NB4 (cell line): ENCODE results near the gene NHS.

Source experiments
- DNase-seq: peaks from one replicate; pipeline ENCODE4 v3.0.0; 2010; ENCODE audit warnings: low read depth
- H3K4me3 ChIP-seq: one replicate; pipeline ENCODE4 v1.5.1; 2011; ENCODE audit warnings: mild to moderate bottlenecking, low read depth, low read length, moderate library complexity
- MYC ChIP-seq: IDR thresholded peaks from 2 replicates; pipeline ENCODE4 v1.6.1; 2011; ENCODE audit warnings: low read depth, low read length
- POLR2A ChIP-seq: IDR thresholded peaks from 2 replicates; pipeline ENCODE4 v1.6.1; 2011; ENCODE audit warnings: mild to moderate bottlenecking; ENCODE audit not compliant: insufficient read length; ENCODE audit errors: extremely low read depth
- TF ChIP-seq, protein P1 (sequence below): IDR thresholded peaks from one replicate; pipeline ENCODE4 v1.5.1; 2012; ENCODE audit warnings: low read depth, low read length
- TF ChIP-seq, protein P2 (sequence below): IDR thresholded peaks from 2 replicates; pipeline ENCODE4 v1.6.1; 2011; ENCODE audit warnings: low read depth, low read length

NHS gene

DNA sequence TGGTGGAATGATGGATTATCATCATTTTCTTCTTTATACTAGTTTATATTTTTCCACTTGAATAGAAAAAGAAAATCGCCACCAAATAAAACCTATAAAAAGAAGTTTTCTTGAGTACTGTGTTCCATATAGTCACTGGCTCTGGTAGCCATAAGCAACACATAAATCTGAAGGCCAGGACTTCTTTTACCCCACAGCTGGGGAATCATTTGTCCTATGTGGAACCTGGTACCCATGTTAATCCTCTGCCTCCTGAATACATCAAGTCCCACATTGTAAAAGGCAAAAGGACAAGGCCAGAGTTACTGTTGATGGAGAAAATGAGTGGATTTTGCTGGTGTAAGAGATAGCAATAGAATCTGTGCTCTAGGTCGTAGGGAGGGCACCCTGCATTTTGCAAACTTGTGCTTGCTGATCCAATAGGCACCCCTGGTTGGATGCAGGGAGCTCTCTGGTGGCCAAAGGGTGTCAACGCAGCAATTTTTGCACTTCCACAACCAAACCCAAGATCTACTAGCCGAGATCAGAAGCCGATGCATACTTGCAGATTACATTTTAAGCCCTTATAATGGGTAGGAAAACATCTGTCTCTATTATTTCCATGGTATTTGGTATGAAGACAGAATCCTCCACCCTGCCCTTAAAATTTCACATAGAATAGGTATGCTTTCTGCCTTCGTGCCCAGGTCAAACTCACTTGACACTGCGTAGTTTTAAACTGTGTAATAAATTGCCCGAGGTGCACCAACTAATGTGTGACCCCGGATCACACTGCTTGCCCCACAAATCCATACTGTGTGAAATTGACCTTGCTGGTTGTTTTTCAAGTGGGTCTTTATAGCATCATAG is 216.1 kb downstream of the NHS start:
- no peak for TF ChIP-seq POLR2A
- TF ChIP-seq, protein P1, sequence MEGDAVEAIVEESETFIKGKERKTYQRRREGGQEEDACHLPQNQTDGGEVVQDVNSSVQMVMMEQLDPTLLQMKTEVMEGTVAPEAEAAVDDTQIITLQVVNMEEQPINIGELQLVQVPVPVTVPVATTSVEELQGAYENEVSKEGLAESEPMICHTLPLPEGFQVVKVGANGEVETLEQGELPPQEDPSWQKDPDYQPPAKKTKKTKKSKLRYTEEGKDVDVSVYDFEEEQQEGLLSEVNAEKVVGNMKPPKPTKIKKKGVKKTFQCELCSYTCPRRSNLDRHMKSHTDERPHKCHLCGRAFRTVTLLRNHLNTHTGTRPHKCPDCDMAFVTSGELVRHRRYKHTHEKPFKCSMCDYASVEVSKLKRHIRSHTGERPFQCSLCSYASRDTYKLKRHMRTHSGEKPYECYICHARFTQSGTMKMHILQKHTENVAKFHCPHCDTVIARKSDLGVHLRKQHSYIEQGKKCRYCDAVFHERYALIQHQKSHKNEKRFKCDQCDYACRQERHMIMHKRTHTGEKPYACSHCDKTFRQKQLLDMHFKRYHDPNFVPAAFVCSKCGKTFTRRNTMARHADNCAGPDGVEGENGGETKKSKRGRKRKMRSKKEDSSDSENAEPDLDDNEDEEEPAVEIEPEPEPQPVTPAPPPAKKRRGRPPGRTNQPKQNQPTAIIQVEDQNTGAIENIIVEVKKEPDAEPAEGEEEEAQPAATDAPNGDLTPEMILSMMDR: peak; percentile 51
- TF ChIP-seq, protein P2, sequence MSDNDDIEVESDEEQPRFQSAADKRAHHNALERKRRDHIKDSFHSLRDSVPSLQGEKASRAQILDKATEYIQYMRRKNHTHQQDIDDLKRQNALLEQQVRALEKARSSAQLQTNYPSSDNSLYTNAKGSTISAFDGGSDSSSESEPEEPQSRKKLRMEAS: no peak
- TF ChIP-seq MYC: no peak
- H3K4me3 ChIP-seq: no peak overlapping the region
- DNase-seq: peak; percentile 50

DNA sequence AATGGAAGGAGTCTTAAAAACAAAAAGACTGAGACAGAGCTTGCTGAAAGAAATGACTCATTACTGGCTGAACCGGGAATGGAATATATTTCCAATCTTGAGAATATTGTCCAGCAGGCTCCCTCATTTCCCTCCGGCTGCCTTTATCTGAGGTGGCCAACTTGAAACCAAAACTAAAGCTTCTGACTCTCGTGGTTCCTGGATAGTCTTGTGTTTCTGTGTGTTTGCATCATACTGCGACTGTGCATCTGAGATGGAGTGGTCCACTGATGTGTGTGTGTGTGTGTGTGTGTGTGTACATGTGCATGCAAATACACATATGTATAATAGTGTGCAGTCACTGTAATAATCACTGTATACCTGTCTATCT is 216.7 kb downstream of the NHS start:
- no peak for DNase-seq
- TF ChIP-seq, protein P2: no peak
- no peak overlapping the region for H3K4me3 ChIP-seq

DNA sequence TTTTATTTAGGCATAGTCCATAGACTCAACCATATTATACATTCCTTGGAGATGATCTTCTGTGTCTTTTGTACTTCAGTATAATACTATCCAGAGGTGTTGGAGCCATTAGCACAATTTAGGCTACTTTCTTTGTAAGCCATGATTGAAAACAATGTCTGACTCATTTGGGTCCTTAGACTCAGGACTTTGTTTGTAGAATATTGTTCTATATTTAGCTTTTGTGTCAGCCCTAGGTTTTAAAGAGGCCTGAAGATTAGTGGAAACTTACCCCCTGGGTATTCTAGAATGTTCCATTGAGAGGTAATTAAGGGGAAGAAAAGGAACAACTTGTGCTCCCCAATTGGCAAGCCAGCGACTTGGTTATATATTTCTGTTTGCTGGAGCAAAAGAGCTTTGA is 217.1 kb downstream of the NHS start:
- no peak overlapping the region for H3K4me3 ChIP-seq
- TF ChIP-seq, protein P2: no peak
- TF ChIP-seq, protein P1: no peak
- TF ChIP-seq POLR2A: no peak
- TF ChIP-seq MYC: no peak
- DNase-seq: no peak

DNA sequence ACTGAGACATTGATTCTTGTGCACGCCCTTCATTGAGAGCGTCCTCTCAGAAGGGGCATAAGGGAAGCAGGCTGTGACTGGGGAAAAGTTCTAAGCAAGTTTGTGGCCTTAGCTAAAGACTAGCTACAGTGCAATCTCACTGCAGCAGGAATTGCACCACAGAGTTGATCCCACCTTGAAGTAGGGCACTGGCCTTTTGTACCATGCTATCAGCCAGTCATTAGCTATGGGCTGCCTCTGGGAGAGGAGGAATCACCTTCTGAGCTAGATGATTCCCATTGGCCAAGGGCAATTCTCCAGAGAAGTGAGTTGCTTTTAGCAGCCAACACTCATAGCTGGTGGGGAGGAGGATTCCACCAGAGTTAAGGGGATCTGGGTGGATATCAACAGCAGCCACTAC is 219.7 kb downstream of the NHS start:
- no peak for DNase-seq
- no peak overlapping the region for H3K4me3 ChIP-seq
- TF ChIP-seq MYC (no peak), POLR2A (no peak)

DNA sequence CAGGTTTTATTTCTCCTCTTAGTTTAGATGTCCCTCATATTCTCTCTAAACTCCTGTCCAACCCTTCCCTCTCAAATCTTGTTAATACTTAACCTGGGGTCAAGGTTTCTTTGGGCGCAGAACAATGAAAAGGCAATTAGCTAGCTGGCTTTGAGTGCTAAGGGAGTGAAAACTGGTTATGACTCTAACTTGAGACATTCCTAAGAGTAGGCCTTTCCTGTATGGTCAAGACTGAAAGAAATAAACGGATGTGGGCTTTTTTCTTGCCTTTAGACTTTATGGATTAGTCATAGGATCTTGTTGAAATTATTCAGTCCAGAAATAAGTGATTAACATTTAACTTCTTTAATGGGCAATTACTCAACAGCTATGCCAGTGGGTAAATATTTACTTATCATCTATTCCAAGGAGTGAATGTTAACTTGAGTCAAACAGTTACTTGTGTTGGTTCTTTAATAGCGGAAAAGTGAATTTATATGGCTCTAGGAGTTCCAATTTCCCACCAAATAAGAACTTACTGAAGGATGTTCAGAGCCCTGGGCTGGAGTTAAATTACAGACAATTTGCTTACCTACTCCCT is 220.5 kb downstream of the NHS start:
- no peak overlapping the region for H3K4me3 ChIP-seq
- no peak for DNase-seq
- TF ChIP-seq POLR2A: no peak
- TF ChIP-seq, protein P2: no peak

DNA sequence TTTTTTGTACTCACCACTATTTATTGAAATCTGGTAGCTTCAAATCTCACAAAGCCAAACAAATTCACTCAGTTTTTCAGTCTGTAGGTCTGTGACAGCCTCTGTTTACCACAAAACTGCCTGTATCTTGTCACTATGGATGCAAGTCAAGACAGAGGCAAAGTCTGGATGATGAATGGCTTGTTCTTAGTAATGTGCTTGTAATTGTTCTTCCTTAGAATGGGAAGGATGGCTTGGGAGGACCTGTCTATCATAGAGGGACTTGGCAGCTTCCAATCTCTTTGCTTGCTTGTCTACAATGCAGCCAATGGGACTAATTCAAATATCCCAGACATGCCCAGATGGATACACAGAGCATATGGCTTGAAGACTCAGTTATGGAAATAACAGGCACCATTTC is 221.1 kb downstream of the NHS start:
- DNase-seq: no peak
- no peak for TF ChIP-seq MYC
- TF ChIP-seq, protein P1: no peak
- TF ChIP-seq, protein P2: no peak
- no peak for TF ChIP-seq POLR2A
- H3K4me3 ChIP-seq: no peak overlapping the region

DNA sequence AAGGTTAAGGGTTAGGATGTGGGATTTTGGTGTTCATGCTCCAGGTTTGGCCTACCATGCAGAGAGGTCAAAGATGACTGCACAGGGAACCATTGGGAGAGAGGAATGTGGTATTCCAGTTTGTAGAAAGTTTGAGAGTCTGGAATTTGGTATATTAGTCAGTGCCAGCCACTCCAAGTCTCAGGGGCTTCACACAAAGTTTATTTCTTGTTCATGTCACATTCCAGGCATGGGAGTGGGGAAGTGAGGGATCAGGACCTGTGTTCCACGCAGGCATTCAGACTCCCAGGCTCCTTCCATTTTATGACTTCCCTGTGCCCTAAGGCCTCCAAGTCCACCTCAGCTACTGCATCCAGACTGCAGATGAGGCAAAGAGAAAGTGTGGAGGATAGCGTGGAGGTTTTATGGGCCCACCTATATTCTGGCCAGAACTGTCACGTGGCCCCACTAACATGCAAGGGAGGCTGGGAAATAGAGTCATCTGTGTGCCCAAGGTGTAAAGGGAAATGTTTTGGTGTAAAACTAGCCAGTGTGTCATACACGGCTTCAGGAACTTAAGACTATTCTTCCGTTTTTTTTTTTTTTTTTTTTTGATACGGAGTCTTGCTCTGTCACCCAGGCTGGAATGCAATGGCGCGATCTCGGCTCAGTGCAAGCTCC is 221.7 kb downstream of the NHS start:
- no peak for DNase-seq
- TF ChIP-seq MYC: no peak
- TF ChIP-seq POLR2A: no peak
- TF ChIP-seq, protein P2: no peak

More for the DNA sequence above, 221.7 kb downstream of the NHS start:
- no peak overlapping the region for H3K4me3 ChIP-seq
